ENCODE results near the gene ALDOB. TPM values are rescaled to one million over a fixed set of nuclear protein-coding genes. Genes with fewer than 3 reads are reported as not detected.

ALDOB gene
- total RNA-seq, 1 experiment from 2014 or later: not detected

GRCh38 chr9:101462558-101462957, 27.0 kb upstream of the ALDOB start:
- no peak for DNase-seq (ENCODE audit: low read depth)
- in situ Hi-C loops (cut with HindIII; ENCODE audit: low pct_unique_long_range_greater_than_20kb, low sequenced_read_pairs): no loop called here

- in situ Hi-C loops (cut with HindIII; ENCODE audit: low pct_unique_long_range_greater_than_20kb, low sequenced_read_pairs): no loop called here
- DNase-seq (ENCODE audit: low read depth): no peak
Observed at GRCh38 chr9:101460965-101461364, 25.4 kb upstream of the ALDOB start.

GRCh38 chr9:101458963-101459631, 23.5 kb upstream of the ALDOB start:
- peak; percentile 75 for DNase-seq (ENCODE audit: low read depth)
- in situ Hi-C loops (cut with HindIII; ENCODE audit: low pct_unique_long_range_greater_than_20kb, low sequenced_read_pairs): no loop called here

DNA sequence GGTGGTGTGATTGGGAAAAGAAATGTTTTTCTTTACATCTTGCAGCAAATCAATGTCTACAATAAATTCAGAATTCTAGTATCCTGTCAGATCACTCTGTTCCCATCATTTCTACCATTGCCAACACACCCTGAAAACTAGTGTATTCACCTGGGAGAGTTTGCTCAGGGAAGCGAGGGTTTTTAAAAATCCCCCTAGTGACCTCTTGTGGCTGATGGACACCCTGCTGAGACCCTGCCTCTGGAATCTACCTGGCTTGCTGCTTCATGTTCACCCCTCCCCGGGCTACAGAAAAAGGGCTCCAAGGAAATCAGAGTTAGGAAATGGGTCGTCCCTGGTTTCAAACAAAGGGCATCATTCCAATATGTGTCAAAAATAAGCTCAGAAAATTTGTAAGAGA, 21.4 kb upstream of the ALDOB start:
- in situ Hi-C loops (cut with HindIII; ENCODE audit: low pct_unique_long_range_greater_than_20kb, low sequenced_read_pairs): no loop called here
- no peak for DNase-seq (ENCODE audit: low read depth)

- in situ Hi-C loops (cut with HindIII; ENCODE audit: low pct_unique_long_range_greater_than_20kb, low sequenced_read_pairs): no loop called here
- no peak for DNase-seq (ENCODE audit: low read depth)
Observed at GRCh38 chr9:101455656-101456240, 20.2 kb upstream of the ALDOB start.

GRCh38 chr9:101453776-101454570, 18.4 kb upstream of the ALDOB start:
- in situ Hi-C loops (cut with HindIII; ENCODE audit: low pct_unique_long_range_greater_than_20kb, low sequenced_read_pairs): no loop called here
- DNase-seq (ENCODE audit: low read depth): no peak

GRCh38 chr9:101451498-101451897, 15.9 kb upstream of the ALDOB start:
- in situ Hi-C loops (cut with HindIII; ENCODE audit: low pct_unique_long_range_greater_than_20kb, low sequenced_read_pairs): no loop called here
- DNase-seq (ENCODE audit: low read depth): no peak

DNA sequence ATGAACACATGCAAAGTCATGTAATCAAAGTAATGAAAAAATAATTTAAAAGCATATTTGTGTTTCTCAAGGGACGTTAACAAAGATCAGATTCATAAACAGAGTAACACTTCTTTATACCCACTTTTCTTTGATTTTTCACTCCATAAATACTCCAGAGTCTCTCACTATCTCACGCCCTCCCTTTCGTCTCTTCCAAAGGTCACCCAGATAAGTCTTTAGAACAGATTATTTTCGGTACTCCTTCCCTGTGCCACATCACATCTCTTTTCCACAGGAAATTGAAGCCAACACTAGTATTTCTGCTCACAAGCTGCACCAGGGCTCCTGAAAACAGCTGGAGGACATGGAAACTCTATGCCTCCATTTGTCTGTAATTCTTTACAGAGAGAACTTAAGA, 15.4 kb upstream of the ALDOB start:
- no peak for DNase-seq (ENCODE audit: low read depth)
- in situ Hi-C loops (cut with HindIII; ENCODE audit: low pct_unique_long_range_greater_than_20kb, low sequenced_read_pairs): no loop called here

DNA sequence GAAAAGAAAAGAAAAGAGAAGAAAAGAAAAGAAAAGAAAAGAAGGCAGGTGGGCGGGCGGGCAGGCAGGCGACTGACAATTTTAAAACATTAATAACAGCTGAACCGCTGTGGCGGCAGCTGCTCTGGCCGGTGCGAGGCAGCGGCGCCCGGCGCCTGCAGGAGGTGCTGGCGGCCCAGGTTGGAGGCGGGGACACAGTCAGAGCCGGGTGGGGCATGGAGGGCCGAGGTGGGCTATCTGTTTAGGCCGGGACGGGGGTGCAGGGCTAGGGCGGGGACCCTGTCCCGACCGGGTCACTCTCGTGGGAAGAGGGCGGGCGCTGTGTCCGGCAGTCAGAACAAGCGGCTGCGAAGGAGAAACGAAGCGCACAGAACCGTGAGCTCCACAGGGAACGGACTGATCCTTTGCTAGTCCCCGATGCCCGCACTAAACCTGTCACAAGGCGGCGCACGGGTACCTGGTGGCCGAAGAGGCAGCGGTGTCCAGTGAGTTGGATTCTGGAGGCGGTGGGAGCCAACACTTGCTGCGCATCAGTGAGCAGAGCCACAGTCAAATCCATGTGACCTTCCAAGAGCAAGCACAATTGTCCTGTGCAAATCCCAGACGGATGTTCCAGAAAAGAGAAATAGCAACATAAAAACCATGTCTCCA, 13.6 kb upstream of the ALDOB start:
- in situ Hi-C loops (cut with HindIII; ENCODE audit: low pct_unique_long_range_greater_than_20kb, low sequenced_read_pairs): no loop called here

DNA sequence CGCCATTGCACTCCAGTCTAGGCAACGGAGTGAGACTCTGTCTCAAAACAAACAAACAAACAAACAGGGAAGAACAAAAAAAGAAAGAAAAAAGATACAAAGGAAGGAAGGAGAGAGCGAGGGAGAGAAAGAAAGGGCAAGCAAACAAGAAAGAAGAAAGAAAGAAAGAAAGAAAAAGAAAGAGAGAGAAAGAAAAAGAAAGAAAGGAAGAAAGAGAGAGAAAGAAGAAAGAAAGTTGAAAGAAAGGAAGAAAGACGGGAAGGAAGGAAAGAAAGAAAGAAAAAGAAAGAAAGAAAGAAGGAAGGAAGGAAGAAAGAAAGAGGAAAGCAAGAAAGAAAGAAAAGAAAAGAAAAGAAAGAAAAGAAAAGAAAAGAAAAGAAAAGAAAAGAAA, 13.1 kb upstream of the ALDOB start:
- in situ Hi-C loops (cut with HindIII; ENCODE audit: low pct_unique_long_range_greater_than_20kb, low sequenced_read_pairs): no loop called here
- no peak for DNase-seq (ENCODE audit: low read depth)

More for the DNA sequence above, 13.6 kb upstream of the ALDOB start:
- DNase-seq (ENCODE audit: low read depth): peak; percentile 82

- in situ Hi-C loops (cut with HindIII; ENCODE audit: low pct_unique_long_range_greater_than_20kb, low sequenced_read_pairs): no loop called here
- DNase-seq (ENCODE audit: low read depth): no peak
Observed at GRCh38 chr9:101446732-101447131, 11.2 kb upstream of the ALDOB start.

DNA sequence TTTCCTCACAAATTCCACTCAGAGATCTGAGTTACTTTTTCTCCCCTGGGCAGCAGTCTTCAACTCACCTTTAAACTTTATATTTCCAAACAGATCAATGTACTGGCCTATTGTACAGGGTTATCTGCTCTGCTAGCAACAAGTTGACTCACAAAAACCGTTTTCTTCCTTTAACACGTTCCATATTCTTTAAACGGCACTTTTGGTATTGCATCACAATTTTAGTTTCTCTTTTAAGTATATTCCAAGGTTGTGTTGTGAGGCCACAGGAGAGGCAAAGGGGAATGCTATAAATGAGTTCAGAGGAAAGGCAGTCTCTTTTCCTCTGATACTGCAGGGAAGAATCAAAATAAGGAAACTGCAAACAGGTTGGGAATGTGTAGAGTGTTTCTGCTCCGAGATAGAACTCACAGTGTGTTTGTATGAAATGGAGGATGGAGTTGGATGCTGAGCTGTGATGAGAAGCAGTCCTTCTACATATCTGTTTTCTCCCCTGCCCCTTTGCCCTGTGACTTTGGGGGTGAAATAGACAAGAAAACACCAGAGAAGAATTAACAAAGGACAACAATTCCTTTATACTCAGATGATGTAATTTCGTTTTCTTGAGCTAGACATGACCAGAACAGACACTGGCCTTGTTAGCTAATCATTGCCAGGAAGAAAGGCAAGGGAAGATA, 9.9 kb upstream of the ALDOB start:
- DNase-seq (ENCODE audit: low read depth): no peak
- in situ Hi-C loops (cut with HindIII; ENCODE audit: low pct_unique_long_range_greater_than_20kb, low sequenced_read_pairs): no loop called here

GRCh38 chr9:101443364-101443771, 7.8 kb upstream of the ALDOB start:
- in situ Hi-C loops (cut with HindIII; ENCODE audit: low pct_unique_long_range_greater_than_20kb, low sequenced_read_pairs): no loop called here
- no peak for DNase-seq (ENCODE audit: low read depth)

DNA sequence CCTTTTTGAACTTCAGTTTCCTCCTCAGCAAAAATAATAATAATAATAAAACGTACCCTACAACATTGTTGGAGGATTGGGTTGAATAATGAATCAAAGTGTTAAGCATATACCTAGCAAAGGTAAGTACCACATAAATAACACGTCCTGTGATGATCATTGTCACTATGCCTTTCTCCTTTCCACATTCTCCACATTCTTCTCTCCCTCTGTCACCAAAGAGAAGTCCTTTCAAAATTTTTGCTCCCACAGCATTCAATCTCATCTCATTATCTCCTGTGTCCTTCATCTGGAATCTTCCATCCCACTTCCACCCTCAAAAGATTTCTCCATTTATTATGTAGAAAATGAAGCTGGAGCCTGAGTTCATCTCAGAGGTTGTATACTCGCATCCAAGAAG, 7.2 kb upstream of the ALDOB start:
- in situ Hi-C loops (cut with HindIII; ENCODE audit: low pct_unique_long_range_greater_than_20kb, low sequenced_read_pairs): no loop called here
- no peak for DNase-seq (ENCODE audit: low read depth)

GRCh38 chr9:101442318-101442717, 6.7 kb upstream of the ALDOB start:
- DNase-seq (ENCODE audit: low read depth): no peak
- in situ Hi-C loops (cut with HindIII; ENCODE audit: low pct_unique_long_range_greater_than_20kb, low sequenced_read_pairs): no loop called here

GRCh38 chr9:101440714-101441230, 5.2 kb upstream of the ALDOB start:
- DNase-seq (ENCODE audit: low read depth): no peak
- in situ Hi-C loops (cut with HindIII; ENCODE audit: low pct_unique_long_range_greater_than_20kb, low sequenced_read_pairs): no loop called here

DNA sequence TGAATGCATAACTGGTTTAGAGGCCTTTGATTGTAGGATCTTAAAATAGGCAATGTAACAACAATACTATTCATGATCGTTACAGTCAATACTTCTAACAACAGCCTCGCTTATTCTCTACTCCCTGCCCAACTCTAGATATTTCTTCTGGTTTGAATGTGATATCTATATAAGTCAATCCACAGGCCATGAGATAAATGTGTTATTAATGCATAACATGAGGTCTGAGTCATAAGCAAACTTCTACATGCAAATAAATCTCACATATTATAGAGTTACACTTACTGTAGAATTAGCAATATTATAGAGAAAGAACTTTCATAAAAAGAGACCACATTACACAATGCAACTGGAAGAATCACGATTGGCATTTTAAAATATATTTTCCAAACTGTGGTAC, 2.9 kb upstream of the ALDOB start:
- no peak for DNase-seq (ENCODE audit: low read depth)
- in situ Hi-C loops (cut with HindIII; ENCODE audit: low pct_unique_long_range_greater_than_20kb, low sequenced_read_pairs): no loop called here

GRCh38 chr9:101437806-101438232, 2.2 kb upstream of the ALDOB start:
- no peak for DNase-seq (ENCODE audit: low read depth)
- in situ Hi-C loops (cut with HindIII; ENCODE audit: low pct_unique_long_range_greater_than_20kb, low sequenced_read_pairs): no loop called here
